ENCODE measurements around the gene AK2.
"Not testable (repeated sequence)": the region's sequence is repeated elsewhere in the genome, so short reads cannot be mapped to it uniquely, and the experiment has no call there.

AK2 gene

GRCh38 chr1:33024430-33025179 lies 12.1 kb downstream of the AK2 start:
- not testable (repeated sequence) for DNase-seq (ENCODE audit: low read depth in 2 of 2)

- no peak for DNase-seq (ENCODE audit: low read depth in 2 of 2)
Measured at GRCh38 chr1:33022650-33023200, 14.0 kb downstream of the AK2 start.

GRCh38 chr1:33021567-33022431 lies 14.9 kb downstream of the AK2 start:
- DNase-seq (ENCODE audit: low read depth in 2 of 2): no peak

GRCh38 chr1:33018112-33018511 lies 18.6 kb downstream of the AK2 start:
- no peak for DNase-seq (ENCODE audit: low read depth in 2 of 2)

GRCh38 chr1:33017175-33017574 lies 19.5 kb downstream of the AK2 start:
- no peak for DNase-seq (ENCODE audit: low read depth in 2 of 2)

GRCh38 chr1:33015216-33015615 lies 21.5 kb downstream of the AK2 start:
- no peak for DNase-seq (ENCODE audit: low read depth in 2 of 2)

- DNase-seq (ENCODE audit: low read depth in 2 of 2): no peak
Measured at GRCh38 chr1:33014464-33015163, 22.1 kb downstream of the AK2 start.

- no peak for DNase-seq (ENCODE audit: low read depth in 2 of 2)
Measured at GRCh38 chr1:33013791-33014190, 22.9 kb downstream of the AK2 start.

- DNase-seq (ENCODE audit: low read depth in 2 of 2): no peak
Measured at GRCh38 chr1:33012165-33012564, 24.5 kb downstream of the AK2 start.

GRCh38 chr1:33010932-33011731 lies 25.6 kb downstream of the AK2 start:
- DNase-seq (ENCODE audit: low read depth in 2 of 2): no peak

GRCh38 chr1:33009561-33009960 lies 27.1 kb downstream of the AK2 start:
- no peak for DNase-seq (ENCODE audit: low read depth in 2 of 2)

- no peak for DNase-seq (ENCODE audit: low read depth in 2 of 2)
Measured at GRCh38 chr1:33008051-33008914, 28.4 kb downstream of the AK2 start.

- DNase-seq (ENCODE audit: low read depth in 2 of 2): no peak
Measured at GRCh38 chr1:33007190-33008050, 29.3 kb downstream of the AK2 start.

GRCh38 chr1:33005838-33006421 lies 30.8 kb downstream of the AK2 start:
- DNase-seq (ENCODE audit: low read depth in 2 of 2): no peak

GRCh38 chr1:33005117-33005837 lies 31.4 kb downstream of the AK2 start:
- DNase-seq (ENCODE audit: low read depth in 2 of 2): no peak

GRCh38 chr1:33004613-33005012 lies 32.1 kb downstream of the AK2 start:
- DNase-seq (ENCODE audit: low read depth in 2 of 2): no peak

- DNase-seq (ENCODE audit: low read depth in 2 of 2): no peak
Measured at GRCh38 chr1:33003657-33004056, 33.0 kb downstream of the AK2 start.

- DNase-seq (ENCODE audit: low read depth in 2 of 2): no peak
Measured at GRCh38 chr1:33002006-33002405, 34.7 kb downstream of the AK2 start.
